ENCODE data around the gene TBC1D4.

- no peak for TF ChIP-seq POLR2AphosphoS5 (IDR thresholded peaks at IDR 0.05)
- TF ChIP-seq CTCF (IDR thresholded peaks at IDR 0.05) = no peak
These were observed 173.7 kb downstream of the TBC1D4 start for GRCh38 chr13:75308222-75308621.

All from prostate gland (tissue), 2 donors.